ENCODE data around the gene GRID1.

DNA sequence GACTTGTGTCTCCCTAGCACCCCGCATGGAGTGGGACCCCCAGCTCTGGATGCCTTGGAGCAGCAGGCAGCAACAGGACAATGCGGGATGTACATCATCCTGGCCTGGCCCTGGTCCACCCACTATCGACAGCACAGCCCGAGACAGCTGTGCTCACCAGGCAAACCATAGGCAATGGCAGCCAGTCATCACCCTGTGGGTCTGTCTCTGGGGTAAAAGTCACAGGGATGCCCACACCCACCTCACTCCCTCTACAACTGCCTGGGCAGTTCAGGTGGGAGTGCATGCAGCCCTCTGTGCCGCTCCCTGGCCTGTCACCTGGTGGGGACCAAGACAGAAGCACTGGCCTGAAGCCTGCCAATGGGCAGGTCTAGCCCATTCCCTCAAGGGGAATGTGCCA, 147.8 kb downstream of the GRID1 start:
- TF ChIP-seq, protein P1, sequence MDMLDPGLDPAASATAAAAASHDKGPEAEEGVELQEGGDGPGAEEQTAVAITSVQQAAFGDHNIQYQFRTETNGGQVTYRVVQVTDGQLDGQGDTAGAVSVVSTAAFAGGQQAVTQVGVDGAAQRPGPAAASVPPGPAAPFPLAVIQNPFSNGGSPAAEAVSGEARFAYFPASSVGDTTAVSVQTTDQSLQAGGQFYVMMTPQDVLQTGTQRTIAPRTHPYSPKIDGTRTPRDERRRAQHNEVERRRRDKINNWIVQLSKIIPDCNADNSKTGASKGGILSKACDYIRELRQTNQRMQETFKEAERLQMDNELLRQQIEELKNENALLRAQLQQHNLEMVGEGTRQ (IDR thresholded peaks at IDR 0.05; ENCODE audit: borderline replicate concordance, low read depth, low read length): no peak
- TF ChIP-seq BHLHE40 (IDR thresholded peaks at IDR 0.05; ENCODE audit: borderline replicate concordance in 1 of 2, low read depth in 2 of 2, low read length in 1 of 2) (no peak), MLLT1 (IDR thresholded peaks at IDR 0.05) (no peak)
